LNCaP clone FGC (cell line): Measurements from ENCODE around the gene MEX3A.

Source experiments
- DNase-seq: peaks from one replicate; pipeline ENCODE4 v3.0.0-alpha.2; 2011; ENCODE audit warnings: low read depth
- H3K4me3 ChIP-seq: 2 replicates; pipeline ENCODE4 v1.5.1; 2011; ENCODE audit warnings: mild to moderate bottlenecking, low read depth, low read length, control low read depth
- TF ChIP-seq, protein P1 (sequence below): IDR thresholded peaks from 2 replicates; pipeline ENCODE4 v1.5.1; 2012; ENCODE audit warnings: mild to moderate bottlenecking; ENCODE audit not compliant: control insufficient read depth, insufficient read depth; ENCODE audit errors: extremely low read depth

The MEX3A gene

DNA sequence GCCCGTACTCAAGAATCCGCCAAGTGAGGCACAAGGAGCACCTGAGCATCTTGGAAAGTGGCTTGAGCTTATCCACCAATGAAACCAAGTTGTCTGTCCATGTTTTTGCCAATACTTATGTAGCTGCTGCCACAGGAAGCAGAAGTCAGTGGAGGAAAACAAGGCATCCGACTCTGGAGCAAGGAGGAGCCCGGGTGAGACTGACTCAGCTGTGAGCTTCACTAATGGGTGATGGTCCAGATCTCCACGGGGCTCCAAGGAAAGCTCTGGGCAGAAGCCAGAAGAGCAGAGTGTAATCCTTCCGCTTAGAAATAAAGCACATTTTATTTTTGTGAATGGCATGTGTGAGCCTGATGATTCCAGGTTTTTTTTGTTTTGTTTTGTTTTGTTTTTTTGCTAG lies 49.3 kb downstream of the MEX3A start:
- no peak overlapping the region for H3K4me3 ChIP-seq

DNA sequence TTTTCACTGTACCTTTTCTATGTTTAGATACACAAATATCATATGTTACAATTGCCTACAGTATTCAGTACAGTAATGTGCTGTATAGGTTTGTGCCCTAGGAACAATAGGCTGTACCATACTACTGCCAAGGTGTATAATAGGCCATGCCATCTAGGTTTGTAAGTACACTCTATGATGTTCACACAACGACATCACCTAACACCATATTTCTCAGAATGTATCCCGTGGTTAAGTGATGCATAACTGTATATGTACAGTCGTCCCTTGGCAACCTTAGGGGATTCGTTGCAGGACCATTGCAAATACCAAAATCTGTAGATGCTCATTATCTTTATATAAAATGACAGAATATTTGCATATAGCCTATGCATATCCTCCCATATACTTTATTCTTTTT lies 55.7 kb downstream of the MEX3A start:
- TF ChIP-seq, protein P1, sequence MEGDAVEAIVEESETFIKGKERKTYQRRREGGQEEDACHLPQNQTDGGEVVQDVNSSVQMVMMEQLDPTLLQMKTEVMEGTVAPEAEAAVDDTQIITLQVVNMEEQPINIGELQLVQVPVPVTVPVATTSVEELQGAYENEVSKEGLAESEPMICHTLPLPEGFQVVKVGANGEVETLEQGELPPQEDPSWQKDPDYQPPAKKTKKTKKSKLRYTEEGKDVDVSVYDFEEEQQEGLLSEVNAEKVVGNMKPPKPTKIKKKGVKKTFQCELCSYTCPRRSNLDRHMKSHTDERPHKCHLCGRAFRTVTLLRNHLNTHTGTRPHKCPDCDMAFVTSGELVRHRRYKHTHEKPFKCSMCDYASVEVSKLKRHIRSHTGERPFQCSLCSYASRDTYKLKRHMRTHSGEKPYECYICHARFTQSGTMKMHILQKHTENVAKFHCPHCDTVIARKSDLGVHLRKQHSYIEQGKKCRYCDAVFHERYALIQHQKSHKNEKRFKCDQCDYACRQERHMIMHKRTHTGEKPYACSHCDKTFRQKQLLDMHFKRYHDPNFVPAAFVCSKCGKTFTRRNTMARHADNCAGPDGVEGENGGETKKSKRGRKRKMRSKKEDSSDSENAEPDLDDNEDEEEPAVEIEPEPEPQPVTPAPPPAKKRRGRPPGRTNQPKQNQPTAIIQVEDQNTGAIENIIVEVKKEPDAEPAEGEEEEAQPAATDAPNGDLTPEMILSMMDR: no peak
- DNase-seq: no peak
- no peak overlapping the region for H3K4me3 ChIP-seq

More for the DNA sequence above, 49.3 kb downstream of the MEX3A start:
- TF ChIP-seq, protein P1: no peak
- no peak for DNase-seq

DNA sequence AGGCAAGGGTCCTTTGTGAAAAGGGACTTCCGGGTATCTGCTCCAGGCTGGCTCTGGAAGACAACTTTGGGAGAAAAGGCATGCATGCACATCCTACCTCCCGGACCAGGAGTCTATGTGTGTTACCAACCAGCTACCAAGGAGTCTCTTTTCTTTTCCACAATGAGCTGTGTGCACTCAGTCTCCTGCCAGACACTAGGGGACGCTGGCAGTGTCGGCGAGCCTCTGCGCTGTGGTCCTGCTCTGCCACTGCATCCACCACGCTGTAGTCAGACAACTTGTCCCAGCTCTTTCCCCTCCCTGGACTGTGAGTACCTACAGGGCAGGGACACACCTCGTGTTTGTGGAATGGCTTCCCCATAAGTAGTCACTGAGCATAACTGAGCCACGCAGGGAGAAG lies 56.4 kb downstream of the MEX3A start:
- TF ChIP-seq, protein P1: 0 out of 2 replicates have a peak, but pooled peaks have one; percentile 6
- no peak for DNase-seq
- H3K4me3 ChIP-seq: no peak overlapping the region

DNA sequence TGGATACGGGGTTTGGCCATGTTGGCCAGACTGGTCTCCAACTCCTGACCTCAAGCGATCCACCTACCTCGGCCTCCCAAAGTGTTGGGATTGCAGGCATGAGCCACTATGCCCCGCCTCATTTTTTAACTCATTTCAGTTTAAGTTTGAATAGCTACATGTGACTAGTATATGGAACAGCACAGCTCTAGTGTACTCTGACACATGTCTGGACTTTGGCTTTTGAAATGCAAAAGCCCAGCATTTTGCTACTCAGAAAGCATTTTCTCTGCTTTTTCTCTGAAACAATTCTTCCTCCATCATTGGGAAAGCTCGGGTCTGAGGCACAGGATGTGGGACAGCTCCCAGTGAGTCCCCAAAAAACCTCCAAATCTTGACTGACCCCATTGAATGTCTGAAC lies 57.5 kb downstream of the MEX3A start:
- no peak for DNase-seq
- TF ChIP-seq, protein P1: no peak
- H3K4me3 ChIP-seq: no peak overlapping the region
